ENCODE measurements around the gene NECTIN2. TPM values are rescaled to one million over a fixed set of nuclear protein-coding genes. Genes with fewer than 3 reads are reported as not detected.
"Not testable (repeated sequence)": the region's sequence is repeated elsewhere in the genome, so short reads cannot be mapped to it uniquely, and the experiment has no call there.

NECTIN2 gene
- total RNA-seq, 4 donors from 2014 or later, result 56.2 to 78.2 (median 67.5) TPM

DNA sequence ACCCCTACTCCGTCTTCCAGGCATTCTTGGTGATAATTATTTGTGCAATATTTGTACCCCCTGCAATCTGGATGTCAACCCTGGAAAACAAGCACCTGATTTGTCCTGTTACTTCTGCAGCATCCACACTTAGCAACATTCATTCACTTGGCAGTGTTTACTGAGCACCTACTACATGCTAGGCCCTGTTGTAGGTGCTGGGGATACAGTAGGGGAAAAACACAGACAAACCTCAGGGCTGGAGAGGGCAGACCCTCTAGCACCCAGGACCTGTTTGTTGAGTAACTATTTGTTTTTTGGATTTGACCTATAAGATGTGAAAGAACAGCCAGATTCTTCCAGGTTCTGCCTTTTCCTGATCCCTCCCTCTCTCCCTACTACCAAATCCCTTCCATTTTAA is 9.5 kb downstream of the NECTIN2 start:
- H3K27me3 ChIP-seq, result no peaks in the 10 kb centered on the region
- WGBS, result 95% methylated on average over 1 of the region's 1 CpG
- no peaks in the 10 kb centered on the region for H3K9me3 ChIP-seq
- DNase-seq (ENCODE audit: low spot score in 2 of 2), result no peak
- H3K27ac ChIP-seq, result no peak overlapping the region
- TF ChIP-seq, protein P1, sequence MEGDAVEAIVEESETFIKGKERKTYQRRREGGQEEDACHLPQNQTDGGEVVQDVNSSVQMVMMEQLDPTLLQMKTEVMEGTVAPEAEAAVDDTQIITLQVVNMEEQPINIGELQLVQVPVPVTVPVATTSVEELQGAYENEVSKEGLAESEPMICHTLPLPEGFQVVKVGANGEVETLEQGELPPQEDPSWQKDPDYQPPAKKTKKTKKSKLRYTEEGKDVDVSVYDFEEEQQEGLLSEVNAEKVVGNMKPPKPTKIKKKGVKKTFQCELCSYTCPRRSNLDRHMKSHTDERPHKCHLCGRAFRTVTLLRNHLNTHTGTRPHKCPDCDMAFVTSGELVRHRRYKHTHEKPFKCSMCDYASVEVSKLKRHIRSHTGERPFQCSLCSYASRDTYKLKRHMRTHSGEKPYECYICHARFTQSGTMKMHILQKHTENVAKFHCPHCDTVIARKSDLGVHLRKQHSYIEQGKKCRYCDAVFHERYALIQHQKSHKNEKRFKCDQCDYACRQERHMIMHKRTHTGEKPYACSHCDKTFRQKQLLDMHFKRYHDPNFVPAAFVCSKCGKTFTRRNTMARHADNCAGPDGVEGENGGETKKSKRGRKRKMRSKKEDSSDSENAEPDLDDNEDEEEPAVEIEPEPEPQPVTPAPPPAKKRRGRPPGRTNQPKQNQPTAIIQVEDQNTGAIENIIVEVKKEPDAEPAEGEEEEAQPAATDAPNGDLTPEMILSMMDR (IDR thresholded peaks at IDR 0.05), result no peak
- TF ChIP-seq POLR2A (IDR thresholded peaks at IDR 0.05) (no peak), POLR2AphosphoS5 (IDR thresholded peaks at IDR 0.05) (no peak), EP300 (IDR thresholded peaks at IDR 0.05) (no peak)
- H3K36me3 ChIP-seq, result peaks cover 4% of the 10 kb centered on the region
- H3K4me3 ChIP-seq, result no peak overlapping the region
- peaks cover 12% of the 10 kb centered on the region for H3K4me1 ChIP-seq

DNA sequence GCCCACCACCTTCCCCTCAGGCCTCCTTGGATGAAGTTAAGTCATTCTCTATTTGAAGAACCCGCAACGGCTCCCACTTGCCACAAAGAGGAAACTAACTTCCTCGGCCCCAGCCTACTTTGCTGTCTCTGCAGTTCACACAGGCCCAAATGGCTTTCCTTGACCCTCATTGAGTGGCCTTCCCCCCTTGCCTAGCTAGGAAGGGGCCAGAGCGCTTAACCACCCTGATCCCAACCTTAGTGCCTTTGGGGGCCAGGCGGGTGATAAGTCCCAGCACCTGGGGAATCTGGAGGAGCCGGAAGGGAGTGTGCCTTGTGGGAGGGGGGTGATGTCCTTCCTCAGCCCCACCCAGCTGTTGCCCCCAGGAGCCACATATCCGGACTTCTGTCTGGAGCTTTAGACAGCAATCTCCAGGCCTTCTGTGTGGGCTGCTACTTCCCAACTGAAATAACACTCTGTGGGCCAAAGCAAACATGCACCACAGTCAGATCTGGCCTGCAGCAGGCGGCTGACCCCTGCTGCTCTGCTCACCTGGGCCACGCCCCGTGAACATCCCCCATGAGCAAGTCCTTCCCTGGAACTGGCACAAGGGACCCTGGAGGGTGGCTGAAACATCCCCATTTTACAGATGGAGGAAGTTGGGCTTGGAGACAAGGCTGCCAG is 10.5 kb downstream of the NECTIN2 start:
- no peak overlapping the region for H3K4me3 ChIP-seq
- no peaks in the 10 kb centered on the region for H3K27me3 ChIP-seq
- no peaks in the 10 kb centered on the region for H3K9me3 ChIP-seq
- no peak for DNase-seq (ENCODE audit: low spot score in 2 of 2)
- 70% methylated on average over 9 of the region's 10 CpGs for WGBS
- peaks cover 9% of the 10 kb centered on the region for H3K4me1 ChIP-seq
- H3K36me3 ChIP-seq, result peaks cover 4% of the 10 kb centered on the region
- no peak overlapping the region for H3K27ac ChIP-seq
- no peak for TF ChIP-seq EP300 (IDR thresholded peaks at IDR 0.05)
- TF ChIP-seq POLR2AphosphoS5 (IDR thresholded peaks at IDR 0.05), result no peak
- TF ChIP-seq, protein P1 (IDR thresholded peaks at IDR 0.05), result no peak
- no peak for TF ChIP-seq POLR2A (IDR thresholded peaks at IDR 0.05)

- Histone ChIP-seq H3K4me1 (peaks cover 9% of the 10 kb centered on the region), H3K4me3 (no peak overlapping the region), H3K36me3 (peaks cover 4% of the 10 kb centered on the region), H3K9me3 (no peaks in the 10 kb centered on the region), H3K27me3 (no peaks in the 10 kb centered on the region), H3K27ac (no peak overlapping the region)
- DNase-seq (ENCODE audit: low spot score in 2 of 2), result no peak
- 54% methylated on average over 4 of the region's 4 CpGs for WGBS
- TF ChIP-seq POLR2AphosphoS5 (IDR thresholded peaks at IDR 0.05), result no peak
Observed at GRCh38 chr19:44857837-44858236, 11.7 kb downstream of the NECTIN2 start.

DNA sequence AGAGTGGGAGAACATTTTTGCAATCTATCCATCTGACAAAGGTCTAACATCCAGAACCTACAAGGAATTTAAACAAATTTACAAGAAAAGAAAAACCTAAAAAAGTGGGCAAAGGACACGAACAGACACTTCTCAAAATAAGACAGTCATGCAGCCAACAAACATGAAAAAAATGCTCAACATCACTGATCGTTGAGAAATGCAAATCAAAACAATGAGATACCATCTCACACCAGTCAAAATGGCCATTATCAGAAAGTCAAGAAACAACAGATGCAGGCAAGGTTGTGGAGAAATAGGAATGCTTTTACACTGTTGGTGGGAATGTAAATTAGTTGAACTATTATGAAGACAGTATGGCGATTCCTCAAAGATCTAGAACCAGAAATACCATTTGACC is 15.5 kb downstream of the NECTIN2 start:
- H3K27me3 ChIP-seq; H3K4me3 ChIP-seq; H3K27ac ChIP-seq; DNase-seq (ENCODE audit: low spot score in 2 of 2); H3K9me3 ChIP-seq; H3K36me3 ChIP-seq; H3K4me1 ChIP-seq: not testable (repeated sequence)
- WGBS, result 80% methylated on average over 3 of the region's 3 CpGs

GRCh38 chr19:44863990-44864389 is 17.9 kb downstream of the NECTIN2 start:
- Histone ChIP-seq H3K27ac (no peak overlapping the region), H3K4me3 (no peak overlapping the region), H3K9me3 (no peaks in the 10 kb centered on the region), H3K36me3 (peaks cover 16% of the 10 kb centered on the region), H3K4me1 (peaks cover 8% of the 10 kb centered on the region), H3K27me3 (no peaks in the 10 kb centered on the region)
- TF ChIP-seq, protein P1 (IDR thresholded peaks at IDR 0.05), result no peak
- no peak for TF ChIP-seq POLR2AphosphoS5 (IDR thresholded peaks at IDR 0.05)
- TF ChIP-seq EP300 (IDR thresholded peaks at IDR 0.05), result no peak
- TF ChIP-seq POLR2A (IDR thresholded peaks at IDR 0.05), result no peak
- no peak for DNase-seq (ENCODE audit: low spot score in 2 of 2)
- 87% methylated on average over 2 of the region's 2 CpGs for WGBS

- WGBS, result 92% methylated on average over 16 of the region's 27 CpGs
- Histone ChIP-seq H3K27ac (no peak overlapping the region), H3K27me3 (no peaks in the 10 kb centered on the region), H3K36me3 (peaks cover 17% of the 10 kb centered on the region), H3K9me3 (no peaks in the 10 kb centered on the region), H3K4me1 (peaks cover 8% of the 10 kb centered on the region), H3K4me3 (no peak overlapping the region)
- no peak for DNase-seq (ENCODE audit: low spot score in 2 of 2)
- TF ChIP-seq EP300 (IDR thresholded peaks at IDR 0.05), result no peak
- no peak for TF ChIP-seq POLR2A (IDR thresholded peaks at IDR 0.05)
- no peak for TF ChIP-seq POLR2AphosphoS5 (IDR thresholded peaks at IDR 0.05)
- TF ChIP-seq, protein P1 (IDR thresholded peaks at IDR 0.05), result no peak
Observed at GRCh38 chr19:44865196-44865767, 19.2 kb downstream of the NECTIN2 start.

All from suprapubic skin (tissue), 4 donors.